HG03139 (cell line): ENCODE measurements around the gene BMP8B.

ENCODE experiments used
- ATAC-seq: cut with Tn5 transposase; IDR thresholded peaks from one replicate; pipeline ENCODE4 v1.9.1; 2021; ENCODE audit not compliant: unreplicated experiment

The BMP8B gene

DNA sequence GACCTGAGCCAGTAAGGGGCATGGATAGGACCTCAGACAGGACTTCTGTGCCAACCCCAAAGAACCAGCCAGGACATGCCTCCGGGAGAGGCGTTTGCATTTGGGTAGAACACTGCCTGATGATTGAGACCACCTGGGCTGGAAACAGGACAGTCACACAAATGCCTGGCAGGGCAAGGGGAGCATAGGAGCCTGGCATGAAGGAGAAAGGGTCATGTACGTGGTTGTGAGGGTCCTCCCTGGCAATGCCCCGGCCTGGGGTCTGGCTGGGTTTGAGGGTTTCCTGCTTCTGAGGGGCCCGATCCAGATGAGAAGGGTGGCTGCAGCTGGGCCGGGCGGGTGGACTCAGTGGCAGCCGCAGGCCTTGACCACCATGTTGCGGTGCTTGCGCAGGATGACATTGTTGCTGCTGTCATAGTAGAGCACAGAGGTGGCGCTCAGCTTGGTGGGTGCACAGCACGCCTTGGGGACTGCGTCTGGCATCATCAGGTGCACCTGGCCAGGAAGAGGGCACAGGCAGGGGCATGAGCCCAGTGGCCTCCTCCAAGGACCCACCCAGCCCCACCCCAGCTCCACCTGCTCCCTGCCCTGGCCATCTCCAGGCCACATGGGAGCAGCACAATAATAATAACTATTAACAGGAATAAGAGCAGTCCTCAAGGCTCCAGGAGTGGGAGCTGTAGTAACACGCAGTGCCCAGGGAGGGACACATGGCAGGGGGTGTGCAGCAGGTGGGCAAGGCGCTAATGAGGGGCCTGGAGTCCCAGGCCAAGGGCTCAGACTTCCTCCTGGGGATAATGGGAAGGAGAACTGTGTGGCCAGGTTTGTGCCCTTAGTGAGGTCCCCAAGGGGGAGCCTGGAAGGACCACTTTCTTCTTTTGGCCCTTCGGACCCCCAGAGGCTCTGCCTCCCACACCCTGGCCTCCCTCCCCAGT is 28.3 kb downstream of the BMP8B start:
- ATAC-seq: no peak

DNA sequence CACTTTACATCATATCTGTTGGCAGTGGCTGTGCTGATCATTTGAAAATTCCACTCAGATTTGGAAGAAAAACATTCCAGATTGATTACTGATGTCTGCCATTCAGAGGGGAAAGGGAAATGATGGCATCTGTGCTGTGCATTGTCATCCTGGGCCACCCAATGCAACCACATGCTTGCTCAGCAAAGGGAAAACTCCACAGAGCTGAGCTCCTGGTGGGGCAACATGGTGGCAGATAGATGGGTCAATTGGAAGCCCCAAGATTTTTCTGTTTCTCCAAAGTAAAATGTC is 29.3 kb downstream of the BMP8B start:
- no peak for ATAC-seq

DNA sequence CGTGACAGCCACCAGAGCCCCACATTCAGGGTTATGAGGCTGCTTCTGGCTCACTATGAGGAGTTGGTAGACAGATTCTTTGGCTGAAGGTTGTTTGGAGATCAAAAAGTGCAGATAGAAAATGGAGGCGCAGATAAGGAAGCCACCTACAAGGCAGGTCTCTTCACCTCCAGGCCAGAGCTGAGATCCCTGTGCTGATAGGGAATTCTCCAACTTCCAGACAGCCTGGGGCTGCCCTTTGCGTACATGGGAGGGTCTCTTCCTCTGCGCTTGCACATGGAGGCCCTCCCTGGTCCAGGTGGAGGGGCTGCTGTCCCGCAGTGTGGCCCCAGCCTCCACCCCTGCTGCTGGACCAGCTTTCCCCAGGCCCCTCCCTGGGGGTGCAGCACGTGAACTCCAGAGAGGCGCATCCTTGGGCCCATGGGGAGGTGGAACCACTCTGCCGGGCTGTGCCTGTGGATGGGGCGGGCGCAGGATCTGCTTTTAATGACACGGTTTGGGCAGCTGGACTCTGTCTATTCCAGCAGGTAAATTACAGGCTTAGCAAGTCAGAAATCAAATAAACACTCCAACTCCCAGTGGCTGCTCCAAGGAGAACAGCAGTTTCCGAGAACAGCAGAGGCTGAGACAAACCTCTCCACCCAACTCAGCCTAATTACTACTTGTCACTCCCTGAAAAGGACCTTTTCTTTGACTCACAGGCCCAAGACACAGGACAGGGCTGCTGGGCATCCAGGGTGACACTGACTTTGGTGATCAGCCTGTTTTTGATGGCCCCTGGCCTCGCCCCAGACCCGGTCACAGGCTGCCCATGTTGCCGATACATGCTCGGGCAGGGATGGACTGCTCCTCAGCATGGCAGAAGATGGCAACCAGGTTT is 29.9 kb downstream of the BMP8B start:
- ATAC-seq: no peak

DNA sequence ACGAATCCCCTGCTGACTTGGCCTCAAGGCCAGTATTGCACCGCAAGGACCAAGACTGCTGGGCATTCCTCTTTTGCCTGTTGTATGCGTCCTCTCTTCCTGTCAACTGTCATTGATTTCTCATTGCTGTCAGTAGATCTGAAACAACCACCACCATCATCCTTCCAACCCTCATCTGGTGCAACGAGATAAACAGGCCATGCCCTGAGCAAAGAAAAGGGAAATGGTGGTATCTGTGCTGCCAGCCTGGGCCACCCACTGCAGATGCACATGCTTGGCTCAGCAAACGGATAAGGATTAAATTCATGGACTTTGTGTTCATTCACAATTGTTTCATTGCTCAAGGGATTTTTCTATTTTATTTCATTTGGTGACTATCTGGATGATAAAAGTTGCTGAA is 31.2 kb downstream of the BMP8B start:
- ATAC-seq: no peak

DNA sequence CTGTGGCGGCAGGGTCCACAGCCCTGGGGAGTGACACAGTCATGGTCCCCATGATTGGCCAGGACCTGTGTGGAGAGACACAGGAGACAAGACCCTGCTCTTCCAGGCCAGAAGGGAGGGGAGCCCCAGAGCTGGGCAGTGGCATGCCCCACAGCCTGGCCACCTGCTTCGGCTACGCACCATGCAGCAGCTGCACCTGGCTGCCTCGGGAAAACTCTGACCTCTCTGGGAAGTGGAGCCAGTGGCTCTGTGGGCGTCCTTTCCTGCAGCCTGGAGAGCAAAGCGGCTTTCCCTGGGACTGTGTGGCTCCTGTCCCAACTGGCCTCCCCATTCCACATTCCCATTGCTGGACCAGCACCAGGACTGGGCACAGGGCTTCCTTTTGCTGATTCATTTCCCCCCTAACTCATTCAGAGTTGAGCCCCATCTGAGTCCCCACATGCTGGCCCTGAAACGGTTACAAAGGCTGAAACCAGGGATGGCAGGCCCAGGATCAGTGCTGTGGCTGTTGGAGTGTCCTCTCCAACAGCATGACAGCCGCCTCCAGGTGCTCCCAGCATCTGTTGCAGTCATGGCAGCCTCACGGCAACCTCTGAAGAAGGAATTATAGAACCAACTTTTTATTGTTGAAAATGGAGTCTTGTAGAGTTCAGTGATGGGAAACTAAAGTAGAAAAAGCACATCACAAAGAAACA is 32.6 kb downstream of the BMP8B start:
- ATAC-seq: no peak

DNA sequence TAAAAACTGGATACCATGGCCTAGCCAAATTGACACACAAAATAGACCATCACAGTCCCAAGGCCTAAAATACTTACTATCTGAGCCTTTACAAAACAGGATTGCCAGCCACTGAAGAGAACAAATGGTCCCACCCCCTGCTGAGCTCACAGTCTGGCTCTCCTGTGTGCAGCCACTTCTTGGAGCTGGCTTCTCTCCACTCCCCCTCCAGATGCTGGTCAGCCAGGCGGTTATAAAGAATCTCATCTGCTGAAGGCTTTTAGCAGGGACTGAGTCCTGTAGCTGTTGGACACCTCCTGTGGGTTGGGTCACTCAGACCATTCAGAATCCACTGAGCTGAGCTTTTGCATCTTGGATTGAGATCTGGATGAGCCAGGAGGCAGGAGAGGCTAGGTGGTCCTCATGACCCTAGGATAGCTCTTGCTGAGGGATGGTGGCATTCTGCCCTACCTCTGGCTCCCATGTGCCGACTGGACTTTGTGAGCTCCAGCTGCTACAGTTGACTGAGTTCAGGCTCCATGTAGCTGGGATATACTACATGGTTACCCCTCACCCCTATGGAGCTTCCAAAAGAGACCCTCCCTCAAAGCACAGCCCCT is 33.7 kb downstream of the BMP8B start:
- no peak for ATAC-seq

DNA sequence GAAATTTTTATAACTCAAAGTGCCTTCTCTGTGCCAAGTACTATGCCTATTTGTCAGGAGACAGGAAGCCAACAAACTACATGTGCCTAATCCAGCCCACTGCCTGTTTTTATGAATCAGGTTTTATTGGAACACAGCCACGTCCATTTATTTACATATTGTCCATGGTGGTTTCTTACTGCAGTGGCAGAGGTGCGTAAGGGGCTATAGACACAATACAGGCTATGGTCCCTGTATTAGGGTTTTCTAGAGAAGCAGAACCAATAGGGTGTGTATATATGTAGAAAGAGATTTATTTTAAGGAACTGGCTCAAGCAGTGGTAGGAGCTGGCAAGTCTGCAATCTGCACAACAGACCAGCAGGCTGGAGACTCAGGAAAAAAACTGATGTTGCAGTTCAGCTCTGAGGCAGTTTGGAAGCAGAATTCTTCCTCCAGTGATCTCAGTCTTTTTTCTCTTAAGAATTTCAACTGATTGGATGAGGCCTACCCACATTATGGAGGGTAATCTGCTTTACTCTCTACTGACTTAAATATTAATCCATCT is 34.6 kb downstream of the BMP8B start:
- ATAC-seq: no peak

DNA sequence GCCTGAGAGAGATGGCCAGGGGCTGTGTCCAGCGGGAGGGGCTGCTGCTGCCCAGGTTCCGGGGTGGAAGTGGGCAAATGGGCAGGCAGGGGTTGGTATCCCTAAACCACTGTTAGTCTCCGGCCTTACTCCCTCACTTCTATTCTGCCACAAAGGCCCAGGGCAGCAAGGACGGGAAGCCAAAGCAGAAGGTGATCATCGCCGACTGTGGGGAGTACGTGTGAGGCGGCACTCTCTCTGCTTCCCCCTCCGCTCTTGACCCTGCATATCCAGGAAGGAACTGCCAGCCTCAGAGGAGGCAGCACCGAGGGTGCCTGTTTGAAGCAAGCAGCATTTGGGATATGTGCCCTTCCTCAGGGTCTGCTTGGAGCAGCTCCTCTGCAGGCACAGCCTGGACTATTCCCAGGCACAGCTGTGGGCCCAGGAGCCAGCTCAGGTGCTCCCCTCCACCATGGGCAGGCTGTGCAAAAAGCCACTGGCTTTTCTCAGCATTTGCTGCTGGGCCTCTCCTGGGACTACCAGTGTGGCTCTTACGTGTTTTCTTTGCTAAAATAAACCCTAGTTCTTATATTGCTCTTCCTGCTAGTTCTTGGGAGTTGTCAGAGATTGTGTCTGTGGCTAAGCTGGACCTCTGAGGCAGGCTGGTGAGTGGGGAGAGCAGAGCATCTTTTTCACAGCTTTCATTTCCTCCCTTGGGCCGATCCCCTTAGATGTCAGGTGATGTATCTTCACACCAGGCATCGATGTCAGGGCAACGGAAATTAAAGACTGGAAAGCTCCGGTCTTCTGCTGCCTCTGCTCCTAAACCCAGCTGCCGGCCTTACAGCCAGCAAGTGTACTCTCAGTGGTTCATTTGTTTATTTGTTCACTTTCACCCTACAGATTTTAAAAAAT is 35.3 kb downstream of the BMP8B start:
- ATAC-seq: no peak

DNA sequence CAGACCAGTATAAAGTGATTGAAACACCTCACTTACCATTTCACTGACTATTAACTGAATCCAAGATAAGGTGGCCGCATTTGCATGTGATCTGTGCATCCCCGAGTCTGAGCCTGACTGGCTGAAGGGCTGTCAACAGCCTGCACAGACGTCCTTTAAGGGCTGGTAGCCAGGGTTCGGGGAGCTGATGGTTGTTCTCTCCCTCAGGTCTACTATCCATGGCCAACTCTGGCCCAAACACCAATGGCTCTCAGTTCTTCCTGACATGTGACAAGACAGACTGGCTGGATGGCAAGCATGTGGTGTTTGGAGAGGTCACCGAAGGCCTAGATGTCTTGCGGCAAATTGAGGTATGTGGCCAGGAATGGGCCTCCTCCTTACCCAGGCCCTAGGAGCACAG is 36.0 kb downstream of the BMP8B start:
- ATAC-seq: no peak

DNA sequence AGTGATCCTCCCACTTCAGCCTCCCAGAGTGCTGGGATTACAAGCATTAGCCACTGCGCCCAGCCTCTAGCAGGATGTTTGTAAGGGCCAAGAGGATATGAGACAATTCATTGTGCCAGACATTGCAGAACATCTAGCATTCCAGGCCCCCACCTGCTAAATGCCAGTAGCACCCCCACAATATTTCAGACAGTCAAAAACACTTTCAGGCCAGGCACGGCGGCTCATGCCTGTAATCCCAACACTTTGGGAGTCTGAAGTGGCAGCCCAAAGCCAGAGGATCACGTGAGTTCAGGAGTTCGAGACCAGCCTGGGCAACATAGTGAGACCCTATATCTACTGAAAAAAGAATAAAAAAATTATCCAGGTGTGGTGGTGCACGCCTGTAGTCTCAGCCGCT is 37.1 kb downstream of the BMP8B start:
- no peak for ATAC-seq

DNA sequence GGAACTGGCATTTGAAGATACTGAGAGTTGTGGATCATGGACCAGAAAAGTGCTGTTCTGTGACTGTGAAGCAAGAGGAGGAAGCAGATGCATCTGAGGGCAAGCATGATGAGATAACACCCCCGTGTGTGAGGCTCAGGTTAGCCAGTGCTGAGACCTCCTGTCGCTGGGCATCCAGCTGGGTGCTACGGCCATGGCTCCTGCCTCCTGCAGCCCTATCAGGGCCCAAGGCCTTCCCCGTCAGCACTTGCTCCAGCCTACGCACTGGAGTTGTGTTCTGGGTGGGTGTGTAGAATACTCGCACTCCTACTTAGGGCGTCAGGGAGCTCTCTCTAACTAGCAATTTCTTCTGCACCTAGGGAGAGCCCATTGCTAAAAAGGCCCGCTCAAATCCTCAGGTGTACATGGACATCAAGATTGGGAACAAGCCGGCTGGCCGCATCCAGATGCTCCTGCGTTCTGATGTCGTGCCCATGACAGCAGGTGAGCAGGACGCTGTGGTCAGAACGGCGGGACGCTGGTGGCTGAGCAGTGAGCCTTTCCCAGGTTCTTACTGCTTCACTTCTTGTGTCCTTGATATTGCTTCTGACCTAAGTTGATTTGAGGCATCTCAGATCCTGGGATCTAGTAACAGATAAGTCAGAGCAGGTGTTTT is 43.5 kb downstream of the BMP8B start:
- ATAC-seq: no peak

DNA sequence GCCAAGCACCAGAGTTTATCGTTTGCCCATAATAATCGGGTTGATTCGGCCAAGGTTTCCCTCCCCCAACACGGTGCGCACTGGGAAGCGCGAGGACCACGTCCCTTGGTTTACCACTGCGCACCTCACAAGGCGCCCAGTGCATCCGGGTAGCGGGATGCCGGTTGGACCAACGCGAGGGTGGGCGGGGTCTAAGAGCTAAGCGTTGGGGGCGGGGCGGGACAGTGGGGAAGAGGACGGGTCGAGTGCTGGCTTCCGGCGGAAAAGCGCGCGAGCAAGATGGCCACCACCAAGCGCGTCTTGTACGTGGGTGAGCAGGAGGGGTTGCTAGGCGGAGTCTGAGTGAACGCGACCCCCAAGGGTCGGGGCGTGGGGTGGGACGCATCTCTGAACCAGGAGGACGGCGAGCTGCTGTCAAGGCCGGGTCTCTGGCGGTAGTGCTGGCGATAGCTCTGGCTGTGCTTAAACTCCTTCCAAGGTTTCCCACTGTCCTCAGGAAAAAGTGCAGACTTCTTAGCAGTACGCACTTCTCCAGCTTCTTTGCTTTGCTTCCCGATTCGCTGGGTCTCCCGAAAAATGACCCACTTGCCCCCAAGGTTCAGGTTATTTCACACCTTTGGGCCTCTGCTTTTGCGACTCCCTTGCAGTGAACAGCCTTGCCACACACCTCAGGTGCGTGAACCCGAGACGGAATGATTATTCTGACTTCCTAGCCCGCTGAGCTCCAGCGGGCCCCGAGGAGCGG is 49.9 kb downstream of the BMP8B start, which contains the start of gene PPIE:
Gene PPIE (plus strand): TSS at position 261 of the 745 bp plus-strand sequence. CDS start 19 bp downstream, at position 280.
- ATAC-seq: peak; percentile 79

DNA sequence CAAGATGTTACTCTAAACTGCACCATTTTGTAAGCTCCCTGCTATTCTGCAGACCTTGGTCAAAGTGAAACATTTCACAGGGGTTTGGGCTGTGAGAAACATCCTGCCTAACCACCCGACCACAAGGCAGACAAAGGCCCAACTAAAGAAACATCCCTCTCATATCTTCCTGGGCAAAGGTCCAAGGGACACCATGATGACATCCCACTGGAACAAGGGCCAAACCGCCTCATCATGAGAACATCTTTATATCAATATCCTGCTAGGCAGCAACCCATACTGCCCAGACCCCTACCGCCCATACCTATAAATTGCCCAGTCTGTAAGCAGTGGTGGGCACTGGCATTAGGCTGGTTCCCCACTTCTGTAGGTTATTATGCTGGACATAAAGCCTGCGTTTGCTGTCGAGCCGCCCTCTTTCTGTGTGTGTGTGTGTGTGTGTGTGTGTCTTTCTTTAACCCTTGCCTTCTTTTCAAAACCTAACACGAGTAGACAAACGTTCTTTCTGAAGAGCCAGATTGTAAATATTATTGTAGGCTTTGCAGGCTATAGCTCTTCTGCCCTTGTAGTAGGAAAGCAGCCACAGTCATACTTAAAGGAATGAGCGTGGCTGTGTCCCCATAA is 51.0 kb downstream of the BMP8B start:
- ATAC-seq: no peak

DNA sequence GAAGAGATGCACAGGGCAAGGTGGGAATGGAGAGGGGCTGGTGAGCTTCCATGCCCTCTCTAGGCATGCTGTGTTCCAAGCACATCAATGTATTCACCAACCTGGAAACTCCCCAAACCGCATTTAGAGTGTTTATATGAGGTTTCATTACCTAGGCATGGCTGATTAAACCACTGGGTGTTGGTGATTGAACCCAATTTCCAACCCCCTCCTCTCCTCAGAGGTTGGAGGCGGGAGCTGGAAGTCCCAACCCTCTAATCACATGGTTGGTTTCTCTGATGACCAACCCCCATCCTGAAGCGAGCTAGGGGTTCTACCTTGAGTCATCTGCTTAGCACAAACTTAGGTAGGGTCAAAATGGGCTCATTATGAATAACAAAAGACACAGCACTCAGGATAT is 52.9 kb downstream of the BMP8B start:
- ATAC-seq: no peak

DNA sequence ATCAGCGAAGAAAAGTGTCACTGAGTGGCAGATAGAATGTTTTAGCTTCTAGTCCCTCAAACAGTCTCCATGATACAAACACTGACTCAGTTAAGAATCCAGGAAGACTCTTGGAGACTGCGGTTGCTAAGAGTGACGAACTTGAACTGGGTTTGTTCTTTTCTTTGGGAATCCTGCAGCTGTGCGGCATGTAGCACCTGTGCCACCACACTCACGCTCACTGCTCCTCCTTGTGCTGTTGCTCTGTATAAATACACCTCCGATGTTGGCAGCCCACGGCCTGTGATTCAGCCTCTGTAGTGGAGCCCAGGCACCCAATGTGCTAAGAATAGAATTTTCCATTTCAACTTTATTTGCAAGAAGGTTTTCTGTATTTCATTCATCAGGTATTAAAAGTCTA is 55.5 kb downstream of the BMP8B start:
- ATAC-seq: no peak

DNA sequence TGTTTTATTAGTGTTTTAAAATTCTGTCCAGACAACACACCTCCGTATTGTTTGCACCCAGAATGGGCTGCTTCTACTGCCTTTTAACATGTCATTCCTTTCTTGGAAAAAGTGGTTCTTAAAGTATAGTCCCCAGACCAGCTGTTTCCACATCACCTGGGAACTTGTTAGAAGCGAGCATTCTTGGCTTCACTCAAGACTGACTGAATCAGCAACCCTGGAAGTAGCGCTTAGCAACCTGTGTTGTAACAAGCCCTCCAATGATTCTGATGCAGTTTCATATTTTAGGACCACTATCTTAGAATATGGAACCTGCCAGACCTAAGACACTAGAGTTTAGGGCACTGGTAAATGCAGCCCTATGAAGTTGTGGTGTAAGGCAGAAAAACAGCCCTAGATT is 55.9 kb downstream of the BMP8B start:
- no peak for ATAC-seq

DNA sequence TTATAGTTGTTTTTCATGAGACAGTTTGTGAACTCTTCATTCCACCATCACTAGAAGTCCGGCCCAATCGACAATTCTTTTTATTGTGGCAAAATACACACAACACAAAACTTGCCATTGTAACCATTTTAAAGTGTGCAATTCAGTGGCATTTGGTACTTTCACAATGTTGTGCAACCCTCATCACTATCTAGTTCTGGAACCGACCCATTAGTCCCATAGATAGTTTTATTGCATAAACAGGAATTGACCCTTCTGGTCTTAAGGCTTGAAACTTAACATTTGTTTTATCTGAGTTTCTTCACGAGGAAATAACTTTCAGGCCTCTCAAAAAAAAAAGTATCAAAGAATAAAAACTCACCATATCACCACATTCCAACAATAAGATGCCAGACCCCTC is 58.8 kb downstream of the BMP8B start:
- ATAC-seq: no peak

DNA sequence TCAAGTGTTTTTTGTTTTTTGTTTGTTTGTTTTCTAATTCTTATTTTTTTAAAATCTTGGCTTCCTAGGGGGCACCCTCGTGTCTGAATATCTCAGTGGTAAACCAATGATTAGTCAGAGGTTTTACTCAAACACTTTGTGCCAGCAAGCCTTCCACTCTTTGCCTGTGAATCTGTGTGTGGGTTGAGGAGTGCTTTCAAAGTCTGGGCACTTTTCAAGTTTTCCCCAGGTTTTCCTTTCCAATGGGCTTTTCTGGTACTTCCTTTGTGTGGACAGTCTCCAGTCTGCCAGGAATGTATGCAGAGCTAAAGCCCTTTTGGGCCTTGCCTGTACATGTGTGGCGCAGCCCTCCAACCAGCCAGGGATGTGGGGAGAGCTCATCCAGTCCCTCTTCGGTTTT is 59.6 kb downstream of the BMP8B start:
- no peak for ATAC-seq
